D721Med (cell line): ENCODE results near the gene CD300C.

Experiments used
- DNase-seq: peaks from one replicate; pipeline ENCODE4 v3.0.0; 2011; ENCODE audit warnings: low spot score; ENCODE audit not compliant: insufficient read length
- FAIRE-seq: peaks from 2 replicates; lab custom pipeline; 2011; peaks lifted over from hg19 to GRCh38; lab: Jason Lieb, UNC
- TF ChIP-seq, protein P1 (sequence below): IDR thresholded peaks from 2 replicates; pipeline ENCODE4 v1.5.1; 2012; ENCODE audit warnings: mild to moderate bottlenecking, control low read depth; ENCODE audit not compliant: insufficient read depth; ENCODE audit errors: missing control alignments

Gene CD300C

DNA sequence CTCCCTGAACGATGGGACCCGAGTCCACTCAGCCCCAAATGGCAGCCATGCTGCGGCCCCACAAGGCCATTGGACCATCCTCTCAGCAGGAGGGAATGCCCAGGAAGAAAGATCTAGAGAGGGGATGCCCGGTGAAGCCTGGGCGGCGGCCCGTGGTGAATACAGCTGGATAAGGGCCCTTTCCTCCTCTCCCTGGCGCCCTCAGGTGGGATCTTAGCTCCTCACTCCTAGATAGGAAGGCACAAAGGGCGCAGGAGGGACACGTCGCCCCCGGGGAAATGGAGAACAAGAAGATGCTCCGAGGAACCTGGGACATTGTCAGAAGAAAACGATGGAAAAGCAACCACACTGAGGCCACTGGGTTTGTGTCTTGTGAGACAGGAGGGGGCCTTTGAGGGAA lies 2.5 kb downstream of the CD300C start:
- no peak for FAIRE-seq
- TF ChIP-seq, protein P1, sequence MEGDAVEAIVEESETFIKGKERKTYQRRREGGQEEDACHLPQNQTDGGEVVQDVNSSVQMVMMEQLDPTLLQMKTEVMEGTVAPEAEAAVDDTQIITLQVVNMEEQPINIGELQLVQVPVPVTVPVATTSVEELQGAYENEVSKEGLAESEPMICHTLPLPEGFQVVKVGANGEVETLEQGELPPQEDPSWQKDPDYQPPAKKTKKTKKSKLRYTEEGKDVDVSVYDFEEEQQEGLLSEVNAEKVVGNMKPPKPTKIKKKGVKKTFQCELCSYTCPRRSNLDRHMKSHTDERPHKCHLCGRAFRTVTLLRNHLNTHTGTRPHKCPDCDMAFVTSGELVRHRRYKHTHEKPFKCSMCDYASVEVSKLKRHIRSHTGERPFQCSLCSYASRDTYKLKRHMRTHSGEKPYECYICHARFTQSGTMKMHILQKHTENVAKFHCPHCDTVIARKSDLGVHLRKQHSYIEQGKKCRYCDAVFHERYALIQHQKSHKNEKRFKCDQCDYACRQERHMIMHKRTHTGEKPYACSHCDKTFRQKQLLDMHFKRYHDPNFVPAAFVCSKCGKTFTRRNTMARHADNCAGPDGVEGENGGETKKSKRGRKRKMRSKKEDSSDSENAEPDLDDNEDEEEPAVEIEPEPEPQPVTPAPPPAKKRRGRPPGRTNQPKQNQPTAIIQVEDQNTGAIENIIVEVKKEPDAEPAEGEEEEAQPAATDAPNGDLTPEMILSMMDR: no peak
- DNase-seq: no peak

- TF ChIP-seq, protein P1: no peak
- no peak for FAIRE-seq
- no peak for DNase-seq
These were observed 3.1 kb downstream of the CD300C start for GRCh38 chr17:74542727-74543383.

DNA sequence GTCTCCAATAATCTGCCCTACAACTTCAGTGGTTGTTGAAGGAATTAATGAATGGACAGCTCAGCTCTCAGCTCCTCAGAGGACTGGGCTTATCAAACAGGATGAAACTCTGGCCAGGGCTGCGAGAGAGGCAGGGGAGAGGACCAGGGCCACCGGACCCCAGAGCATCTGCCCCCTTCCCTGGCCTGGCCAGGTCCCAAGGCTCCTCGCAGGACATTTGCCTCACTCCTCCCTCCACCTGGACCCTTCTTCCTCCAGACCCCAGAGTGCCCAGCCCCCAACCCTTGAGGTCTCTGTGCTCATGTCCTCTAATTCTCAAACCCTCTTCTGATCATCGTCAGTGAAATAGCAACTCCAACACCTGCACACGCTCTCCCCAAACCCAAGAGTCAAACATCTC lies 3.7 kb downstream of the CD300C start:
- no peak for DNase-seq
- no peak for FAIRE-seq
- TF ChIP-seq, protein P1: no peak

- FAIRE-seq: no peak
- DNase-seq: no peak
- TF ChIP-seq, protein P1: no peak
These were observed 4.5 kb downstream of the CD300C start for GRCh38 chr17:74541176-74542111.

GRCh38 chr17:74539281-74539820 lies 6.6 kb downstream of the CD300C start:
- TF ChIP-seq, protein P1: no peak
- DNase-seq (no peak), FAIRE-seq (no peak)

GRCh38 chr17:74536890-74537289 lies 9.0 kb downstream of the CD300C start:
- FAIRE-seq (no peak), DNase-seq (no peak)
- TF ChIP-seq, protein P1: no peak
